Daoy (cell line): ENCODE measurements around the gene B3GALT6. TPM values are rescaled to one million over a fixed set of nuclear protein-coding genes. Genes with fewer than 3 reads are reported as not detected.

Source experiments
- DNase-seq: peaks from one replicate; pipeline ENCODE4 v3.0.0-alpha.2; 2015; ENCODE audit warnings: low read depth
- total RNA-seq: library from RNA; depleted of rRNA; stranded (reverse); fragments of >200 nt; shearing (Covaris generic); gene quantifications from 2 replicates; pipeline ENCODE4 v1.2.3, GENCODE V29; 2014

Gene B3GALT6
- total RNA-seq, 1 experiment from 2014 or later = 44.5 TPM

DNA sequence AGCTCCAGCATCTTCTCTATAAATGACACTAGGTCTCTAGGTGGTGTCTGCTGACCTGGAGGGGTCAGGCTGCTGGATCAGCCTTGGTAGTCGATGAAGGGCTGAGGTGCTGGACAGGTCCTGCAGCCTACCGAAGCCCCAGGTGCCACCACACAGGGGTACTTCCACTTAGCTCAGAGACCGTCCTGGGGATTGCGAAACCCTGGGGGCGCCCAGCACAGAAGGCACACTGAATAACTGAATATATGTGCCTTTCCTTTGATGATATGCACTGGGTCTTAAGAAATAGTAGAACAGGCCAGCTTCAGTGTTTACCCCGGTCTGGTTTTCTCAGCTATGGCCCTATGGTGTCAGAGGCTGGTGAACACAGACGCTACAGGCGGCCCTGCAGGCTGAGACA is 30.7 kb downstream of the B3GALT6 start:
- no peak for DNase-seq

DNA sequence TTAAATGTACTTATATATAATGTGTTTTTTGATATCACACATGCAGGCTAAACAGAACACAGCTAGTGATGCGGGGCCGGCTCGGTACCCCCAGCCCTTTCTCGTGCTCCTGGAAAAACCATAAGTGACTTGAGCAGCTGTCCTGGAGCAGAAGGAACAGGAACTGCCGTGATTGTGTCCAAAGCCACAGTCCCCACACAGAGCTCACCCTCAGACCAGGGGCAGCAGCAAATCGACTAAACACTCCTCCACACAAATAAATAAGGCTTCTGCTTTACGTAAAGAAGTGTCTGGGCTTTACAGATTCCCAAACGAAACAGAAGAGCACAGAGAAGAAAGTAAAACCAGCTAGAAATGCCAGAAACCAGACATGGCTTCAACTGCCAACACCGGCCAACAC is 32.0 kb downstream of the B3GALT6 start:
- no peak for DNase-seq

DNA sequence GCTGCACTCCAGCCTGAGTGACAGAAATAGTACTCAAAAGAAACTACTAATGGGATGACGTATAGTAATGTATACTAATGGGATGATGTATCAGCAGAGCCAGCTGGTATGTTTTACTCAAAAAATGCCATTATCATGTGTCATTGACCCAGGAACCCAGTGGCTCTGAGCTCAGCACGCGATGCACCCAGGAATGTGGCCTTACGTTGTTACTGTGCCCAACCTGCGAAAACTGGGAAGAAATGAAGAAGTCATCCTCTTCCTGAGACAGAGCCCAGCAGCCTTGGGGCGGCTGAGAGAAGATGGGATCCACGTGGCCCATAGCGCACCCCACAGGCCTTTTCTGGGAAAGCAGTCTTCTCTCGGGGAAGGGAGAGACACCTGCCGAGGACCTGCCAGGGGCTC is 32.8 kb downstream of the B3GALT6 start:
- DNase-seq = peak; percentile 97

DNA sequence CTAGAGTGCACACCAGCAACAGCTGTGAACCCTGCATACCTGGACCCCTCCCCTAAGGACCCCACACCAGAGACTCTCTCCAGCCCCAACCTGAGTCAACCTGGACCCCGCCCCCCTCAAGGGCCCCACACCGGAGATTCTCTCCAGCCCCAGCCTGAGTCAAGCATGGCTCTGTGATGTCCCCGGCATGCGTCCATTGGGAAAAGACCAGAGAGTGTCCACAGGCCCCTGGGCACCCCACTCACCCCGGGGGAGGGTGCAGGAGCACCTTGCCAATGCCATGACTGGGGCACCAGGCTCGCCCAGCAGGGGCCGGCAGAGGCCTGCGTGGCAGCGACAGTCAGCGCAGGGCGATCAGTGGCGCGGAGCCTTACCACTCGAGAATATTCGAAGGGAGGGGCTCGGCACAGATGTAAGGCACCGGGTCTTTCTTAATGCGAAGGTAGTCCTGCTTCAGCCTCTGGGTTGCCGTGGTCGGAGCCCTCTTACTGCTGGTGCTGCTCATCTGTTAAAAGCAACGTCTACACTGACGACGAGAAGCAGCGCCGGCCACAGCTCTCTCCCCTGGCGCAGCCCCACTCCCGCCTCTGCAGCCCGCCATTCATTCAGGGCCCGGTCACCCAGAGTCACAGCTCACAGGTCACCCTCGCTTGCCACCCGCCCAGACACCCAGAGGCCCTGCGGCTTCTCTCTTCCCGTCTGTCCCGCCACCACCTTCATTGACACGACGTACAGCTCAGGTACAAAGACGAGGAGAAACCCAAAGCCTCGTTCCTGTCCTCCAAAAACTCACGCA is 35.6 kb downstream of the B3GALT6 start:
- no peak for DNase-seq

DNA sequence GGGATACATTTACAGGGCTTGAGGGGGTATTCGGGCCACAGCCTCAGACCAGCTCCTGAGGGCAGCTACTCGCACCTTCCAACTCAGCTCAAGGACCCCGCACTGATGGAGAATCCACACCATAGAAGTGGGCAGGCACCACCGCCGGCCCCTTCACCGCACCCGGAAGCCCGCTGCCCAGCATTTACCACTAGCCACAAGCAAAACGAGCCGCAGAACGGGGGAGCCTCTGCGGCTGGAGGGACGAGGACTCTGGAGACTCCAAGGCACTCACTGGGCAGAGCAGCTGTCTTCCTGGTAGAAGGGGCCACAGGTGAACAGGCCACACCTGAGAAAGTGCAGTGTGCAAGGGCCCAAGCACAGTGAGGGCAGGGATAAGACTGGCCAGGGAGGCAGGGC is 36.2 kb downstream of the B3GALT6 start:
- no peak for DNase-seq

DNA sequence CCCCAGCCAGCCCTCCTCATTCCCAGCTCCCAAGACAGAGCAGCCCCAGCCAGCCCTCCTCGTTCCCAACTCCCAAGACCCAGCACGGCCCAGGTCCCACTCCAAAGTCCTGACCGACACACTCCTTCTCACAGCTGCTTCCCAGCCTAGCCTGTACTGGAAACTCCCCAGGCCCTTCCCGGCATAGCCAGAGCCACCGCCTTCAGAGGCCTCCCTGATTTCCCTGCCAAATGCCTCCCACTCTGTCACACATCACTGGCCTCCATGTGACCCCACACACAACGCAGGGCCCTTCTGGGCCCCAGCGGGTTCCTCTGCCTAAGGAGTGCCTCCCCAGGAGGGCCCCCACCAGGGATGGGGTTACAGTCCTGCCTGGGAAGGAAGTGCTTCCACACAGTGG is 38.8 kb downstream of the B3GALT6 start:
- no peak for DNase-seq

DNA sequence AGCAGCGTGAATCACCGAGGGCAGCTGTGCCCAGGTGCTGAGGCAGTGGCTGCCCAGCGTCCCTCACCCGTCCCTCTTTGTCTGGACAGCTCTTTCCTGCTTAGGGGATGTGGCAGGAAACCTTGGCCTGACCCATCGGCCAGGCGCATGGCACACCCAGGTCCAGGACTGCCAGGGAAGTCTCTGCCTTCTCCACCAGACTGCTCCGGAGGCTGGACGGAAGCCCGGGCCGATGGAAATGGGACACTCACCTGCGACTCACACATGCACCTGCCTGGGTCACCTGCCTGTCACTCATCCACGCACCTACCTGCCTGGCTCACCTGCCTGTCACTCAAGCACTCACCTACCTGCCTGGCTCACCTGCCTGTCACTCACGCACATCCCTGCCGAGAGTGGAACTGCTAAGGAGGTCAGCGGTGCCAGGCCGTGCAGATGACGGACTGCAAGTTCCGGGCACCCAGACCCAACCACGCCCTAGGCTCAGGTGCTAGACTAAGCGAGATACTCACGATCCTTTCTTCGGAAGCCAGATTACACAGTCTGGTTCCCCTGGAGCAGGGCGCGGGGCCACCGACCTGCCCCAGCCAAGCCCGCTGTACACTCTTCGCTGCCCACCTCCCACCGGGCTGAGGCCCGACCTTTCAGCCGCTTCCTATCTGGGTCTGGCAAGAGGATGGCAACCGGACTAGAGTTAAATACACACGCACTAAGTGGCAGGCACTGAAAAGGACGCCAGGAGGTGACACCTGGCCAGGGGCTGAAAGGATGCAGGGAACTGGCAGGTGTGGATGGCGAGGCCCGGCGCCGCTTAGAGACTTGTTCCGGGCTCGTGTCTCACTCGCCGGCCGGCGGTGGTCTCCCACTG is 40.5 kb downstream of the B3GALT6 start:
- DNase-seq = no peak

DNA sequence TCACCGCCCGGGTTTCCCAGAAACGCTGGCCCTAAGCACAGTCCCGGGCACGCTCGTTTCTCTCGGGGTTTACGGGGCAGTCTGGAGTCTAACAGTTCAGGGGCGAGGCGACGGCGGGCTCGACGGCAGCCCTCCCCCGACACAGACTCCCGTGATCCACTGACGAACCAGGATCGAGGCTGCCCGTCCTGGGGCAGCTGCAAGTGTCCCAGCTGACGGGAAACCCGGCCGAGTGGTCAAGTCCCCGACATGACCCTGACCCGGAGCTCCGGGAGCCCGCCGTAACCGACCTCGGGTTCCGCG is 41.1 kb downstream of the B3GALT6 start:
- no peak for DNase-seq

DNA sequence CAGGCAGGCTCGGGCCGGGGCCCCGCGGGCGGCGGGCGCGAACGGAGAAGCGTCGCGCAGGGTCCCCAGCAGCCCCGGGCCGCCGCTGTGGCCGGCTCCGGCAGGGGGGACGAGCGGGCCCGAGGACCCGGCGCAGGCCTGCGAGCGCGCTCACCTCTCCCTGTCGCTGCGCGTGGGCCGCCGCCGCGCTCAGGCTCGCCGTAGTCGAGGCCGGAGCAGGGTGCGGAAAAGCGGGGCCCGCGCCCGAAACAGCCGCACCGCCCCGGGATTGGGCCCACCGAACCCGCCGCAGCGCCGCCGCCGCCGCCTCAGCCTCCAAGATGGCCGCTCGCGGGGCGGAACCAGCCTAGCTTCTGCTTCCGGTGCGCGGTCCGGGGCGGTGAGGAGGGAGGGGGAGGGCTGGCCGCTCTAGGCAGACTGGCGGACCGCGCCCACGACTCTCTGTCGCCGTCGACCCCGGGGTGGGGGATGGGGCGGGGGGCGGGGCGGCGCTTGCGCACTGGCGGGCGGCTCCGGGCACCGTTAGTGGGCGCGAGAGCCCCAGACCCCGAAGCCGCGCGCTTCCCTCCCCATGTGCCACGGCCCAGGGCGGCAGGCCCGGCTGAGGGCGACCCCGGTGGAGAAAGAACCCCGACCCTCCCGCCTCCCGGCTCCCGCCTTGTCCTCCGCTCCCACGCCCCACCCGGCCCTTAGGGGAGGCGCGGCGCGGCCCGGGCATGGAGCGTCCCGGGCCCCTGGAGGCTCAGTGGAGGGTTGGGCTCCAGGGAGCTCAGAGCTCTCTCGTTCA is 41.7 kb downstream of the B3GALT6 start, which contains the start of gene UBE2J2:
UBE2J2 (minus strand) TSS at position 343 of the 787 bp plus-strand sequence. CDS start 5,862 bp downstream, outside the sequence.
- DNase-seq = peak; percentile 96

DNA sequence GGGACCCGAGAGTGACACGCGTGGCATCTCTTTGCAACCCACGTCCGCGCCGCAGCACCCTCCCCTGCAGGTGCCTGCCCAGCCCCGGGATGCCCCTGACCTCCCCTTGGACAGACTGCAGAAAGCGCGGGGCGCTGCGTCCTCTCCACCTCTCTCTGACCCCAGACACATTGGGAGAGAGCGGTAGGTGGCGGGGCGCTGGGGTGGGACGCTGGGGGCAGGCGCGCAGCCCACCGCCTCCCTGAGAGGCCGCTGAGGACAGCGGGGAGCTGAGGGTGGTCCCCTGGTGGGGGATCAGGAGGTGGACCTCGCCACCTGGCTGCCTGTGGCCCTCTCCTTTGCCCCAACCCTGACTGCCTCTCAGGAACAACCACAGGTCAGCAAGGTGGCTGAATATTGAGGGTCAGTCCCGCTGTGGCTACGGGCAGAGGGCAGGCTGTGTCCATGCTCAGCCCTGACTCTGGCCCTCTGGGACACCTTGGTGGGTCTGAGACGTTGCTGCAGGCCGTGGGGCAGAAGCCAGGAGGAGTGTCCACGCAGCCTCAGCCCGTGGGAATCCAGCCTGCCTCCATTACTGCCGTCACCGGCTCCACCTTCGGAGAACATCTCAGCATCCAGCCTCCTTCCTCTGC is 42.4 kb downstream of the B3GALT6 start:
- DNase-seq = no peak

DNA sequence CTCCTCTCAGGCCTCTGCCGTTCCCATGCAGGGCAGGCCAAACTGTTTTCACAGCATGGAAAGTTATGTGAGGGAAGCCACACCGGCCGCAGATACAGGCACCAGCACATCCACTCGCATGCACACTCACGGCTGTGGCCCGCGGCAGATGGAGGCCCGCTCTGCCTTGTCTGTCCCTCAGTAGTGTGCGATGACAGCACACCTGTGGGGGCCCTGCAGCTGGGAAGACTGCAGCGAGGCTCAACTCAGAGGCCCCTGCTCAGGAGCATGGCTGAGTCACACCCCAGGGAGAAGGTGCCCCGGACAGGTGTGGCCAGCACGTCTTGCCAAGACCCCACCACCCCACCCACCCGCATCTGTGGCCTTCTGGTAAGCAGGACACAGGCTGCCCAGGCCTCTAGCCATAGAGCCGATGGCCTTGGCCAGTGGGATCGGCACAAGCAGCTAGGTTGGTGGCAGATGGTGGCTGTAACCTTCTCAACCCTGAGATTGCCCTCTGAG is 42.9 kb downstream of the B3GALT6 start:
- no peak for DNase-seq

DNA sequence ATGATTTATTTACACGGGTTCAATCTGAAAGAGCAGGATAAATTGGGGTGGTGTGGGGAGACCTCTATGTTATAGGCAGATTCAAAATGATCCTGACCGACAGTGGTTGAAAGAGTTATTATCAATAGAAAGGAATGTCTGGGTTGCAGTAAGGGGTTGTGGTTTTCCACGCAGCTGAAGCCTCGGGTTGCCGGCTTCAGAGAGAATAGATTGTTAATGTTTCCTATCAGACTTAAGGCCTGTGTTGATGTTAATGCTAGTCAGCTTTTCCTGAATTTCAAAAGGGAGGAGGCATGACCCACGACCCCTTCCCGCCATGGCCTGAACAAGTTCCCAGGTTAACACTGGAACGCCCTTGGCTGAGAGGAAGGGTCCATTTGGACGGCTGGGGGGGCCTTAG is 43.8 kb downstream of the B3GALT6 start:
- no peak for DNase-seq

DNA sequence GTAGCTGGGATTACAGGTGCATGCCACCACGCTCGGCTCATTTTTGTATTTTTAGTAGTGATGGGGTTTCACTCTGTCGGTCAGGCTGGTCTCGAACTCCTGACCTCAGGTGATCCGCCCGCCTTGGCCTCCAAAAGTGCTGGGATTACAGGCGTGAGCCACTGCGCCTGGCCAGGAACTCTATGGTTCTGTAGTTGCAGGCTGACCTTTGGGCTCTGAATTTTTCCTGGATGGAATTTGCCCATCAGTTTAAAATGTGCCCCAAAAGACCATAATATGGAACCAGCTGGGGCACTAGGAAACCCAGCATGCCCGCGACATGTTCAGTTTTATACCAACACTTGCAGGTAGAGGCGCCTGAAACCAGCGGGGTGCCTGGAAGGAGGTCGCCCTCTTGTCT is 46.6 kb downstream of the B3GALT6 start:
- no peak for DNase-seq

DNA sequence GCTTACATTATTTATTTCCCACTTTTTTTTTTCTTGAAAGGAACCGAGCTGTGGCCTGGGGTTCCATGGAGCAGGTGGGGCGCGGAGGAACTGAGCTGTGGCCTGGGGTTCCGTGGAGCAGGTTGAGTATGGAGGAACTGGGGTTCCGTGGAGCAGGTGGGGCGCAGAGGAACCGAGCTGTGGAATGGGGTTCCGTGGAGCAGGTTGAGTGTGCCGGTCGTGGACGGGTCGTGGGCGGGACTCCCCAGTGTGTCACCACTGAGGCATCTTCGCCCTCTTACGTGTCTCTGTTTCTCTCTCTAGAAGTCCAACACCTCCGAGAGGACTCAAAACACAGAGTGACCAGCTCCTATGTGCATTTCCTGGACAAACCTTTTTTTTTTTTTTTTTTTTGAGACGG is 47.0 kb downstream of the B3GALT6 start:
- DNase-seq = no peak

DNA sequence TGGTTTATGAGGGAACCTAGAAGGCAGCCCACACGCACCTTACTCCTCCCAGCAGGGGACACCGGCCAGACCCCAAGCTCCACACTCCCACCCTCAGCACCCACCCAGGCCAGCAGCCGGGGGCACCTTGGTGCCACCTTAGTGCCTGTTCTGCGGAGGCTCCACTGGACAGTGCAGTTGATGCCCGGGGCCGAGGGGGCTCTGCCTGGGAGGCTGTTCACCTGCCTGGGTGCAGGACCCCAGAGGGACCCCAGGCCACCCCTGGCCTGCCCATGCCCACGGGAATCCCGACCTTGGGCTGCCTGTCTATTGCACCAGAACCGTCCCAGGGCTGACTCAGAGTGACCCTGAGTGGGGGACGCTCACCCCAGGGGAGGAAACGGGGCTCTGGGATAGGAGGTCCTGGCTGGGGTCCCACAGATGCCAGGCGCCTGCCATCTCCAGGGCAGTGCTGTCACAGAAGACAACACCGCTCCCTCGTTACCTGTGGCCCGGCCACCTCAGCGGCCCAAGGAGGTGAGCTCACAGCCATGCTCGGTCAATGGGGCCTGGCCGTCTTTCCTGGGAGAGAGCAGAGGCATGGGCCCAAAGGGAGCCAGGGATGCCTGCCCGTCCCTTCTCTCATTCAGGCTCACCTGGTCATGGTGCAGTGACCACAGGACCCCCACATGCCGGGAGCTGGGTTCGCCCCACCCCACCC is 48.9 kb downstream of the B3GALT6 start:
- DNase-seq = no peak

DNA sequence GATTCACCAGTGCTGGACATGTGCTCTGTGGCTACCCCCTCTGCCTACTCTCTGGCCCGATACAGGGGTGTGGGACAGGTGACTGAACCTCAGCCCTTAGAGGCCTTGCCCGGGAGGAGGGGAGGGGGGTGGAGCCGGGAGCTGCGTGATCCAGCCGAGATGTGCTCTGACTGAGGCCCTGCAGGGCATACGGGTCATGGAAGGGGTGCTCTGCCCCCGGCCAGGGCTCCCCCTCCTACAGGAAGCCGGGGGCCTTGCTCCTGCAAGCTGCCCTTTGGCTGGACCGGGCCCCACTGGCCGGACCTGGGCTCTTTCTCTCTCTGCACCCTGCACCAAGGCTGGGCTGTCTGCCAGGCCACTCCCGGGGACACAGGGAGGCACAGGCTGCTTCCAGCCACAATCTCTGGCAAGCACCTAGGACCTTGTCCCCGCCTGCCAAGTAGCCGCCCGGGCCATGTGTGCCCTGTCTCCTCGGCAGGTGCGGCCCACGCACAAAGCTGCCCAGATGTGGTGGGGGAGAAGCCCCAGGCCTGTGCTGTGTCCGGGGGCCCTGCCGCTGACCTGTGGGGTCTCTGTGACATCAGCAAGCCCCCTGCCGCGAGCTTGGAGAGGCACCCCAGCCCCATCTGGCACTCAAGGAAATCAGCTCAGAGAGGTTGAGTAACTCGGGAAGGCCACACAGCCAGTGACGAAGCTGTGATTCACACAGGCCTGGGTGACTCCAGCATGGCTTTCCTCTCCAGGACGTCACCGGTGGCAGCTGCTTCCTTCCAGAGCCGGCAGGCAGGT is 49.7 kb downstream of the B3GALT6 start:
- DNase-seq = peak; percentile 91

DNA sequence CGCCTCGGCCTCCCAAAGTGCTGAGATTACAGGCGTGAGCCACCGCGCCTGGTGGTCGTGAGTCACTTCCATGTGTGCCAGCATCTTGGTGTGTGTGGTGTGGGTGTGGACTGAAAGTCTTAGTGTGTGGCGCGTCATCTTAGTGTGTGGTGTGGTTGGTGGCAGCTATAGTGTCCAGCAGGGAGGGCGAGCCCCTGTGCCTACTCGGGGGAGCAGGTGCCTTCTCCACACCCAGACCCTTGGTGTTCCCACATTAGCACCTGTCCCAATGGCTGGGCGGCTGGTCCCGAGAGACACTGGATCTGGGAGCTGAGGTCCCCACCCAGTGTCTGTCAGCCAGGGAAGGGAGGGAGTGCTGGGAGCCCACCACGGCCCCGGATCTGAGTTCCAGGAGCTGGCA is 51.0 kb downstream of the B3GALT6 start:
- DNase-seq = peak; percentile 93

DNA sequence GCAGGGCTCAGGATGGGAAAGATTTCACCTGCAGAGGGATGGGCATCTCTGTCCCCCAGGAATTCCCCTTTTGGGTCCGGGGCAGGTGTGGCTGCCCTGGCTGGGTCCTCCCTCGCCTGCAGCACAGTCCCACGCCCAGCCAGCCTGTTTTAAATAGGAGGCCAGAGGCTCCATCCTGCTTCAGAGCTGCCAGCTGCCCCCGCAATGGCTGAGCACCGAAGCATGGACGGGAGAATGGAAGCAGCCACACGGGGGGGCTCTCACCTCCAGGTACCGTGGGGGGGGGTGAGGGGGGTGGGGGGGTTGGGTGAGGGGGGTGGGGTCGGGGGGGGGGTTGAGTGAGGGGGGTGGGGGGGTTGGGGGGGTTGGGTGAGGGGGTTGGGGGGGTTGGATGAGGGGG is 51.8 kb downstream of the B3GALT6 start:
- peak; percentile 68 for DNase-seq
